HG03521 (cell line): Measurements from ENCODE around the gene UFD1.

ENCODE experiments used
- ATAC-seq: cut with Tn5 transposase; IDR thresholded peaks from one replicate; pipeline ENCODE4 v1.9.1; 2021; ENCODE audit warnings: mild to moderate bottlenecking, moderate library complexity; ENCODE audit not compliant: unreplicated experiment

The UFD1 gene

GRCh38 chr22:19516378-19517170, 37.6 kb upstream of the UFD1 start:
- ATAC-seq, result no peak

- no peak for ATAC-seq
Observed at GRCh38 chr22:19515654-19516377, 36.8 kb upstream of the UFD1 start.

GRCh38 chr22:19514831-19515565, 36.0 kb upstream of the UFD1 start:
- ATAC-seq, result no peak

- ATAC-seq, result no peak
Observed at GRCh38 chr22:19513823-19514222, 34.8 kb upstream of the UFD1 start.

GRCh38 chr22:19510919-19511341, 31.9 kb upstream of the UFD1 start:
- ATAC-seq, result no peak

- no peak for ATAC-seq
Observed at GRCh38 chr22:19509923-19510322, 30.9 kb upstream of the UFD1 start.

- ATAC-seq, result no peak
Observed at GRCh38 chr22:19509191-19509590, 30.2 kb upstream of the UFD1 start.

- no peak for ATAC-seq
Observed at GRCh38 chr22:19508024-19508776, 29.2 kb upstream of the UFD1 start.

- no peak for ATAC-seq
Observed at GRCh38 chr22:19507534-19507861, 28.5 kb upstream of the UFD1 start.

- ATAC-seq, result no peak
Observed at GRCh38 chr22:19506212-19506611, 27.2 kb upstream of the UFD1 start.

- ATAC-seq, result no peak
Observed at GRCh38 chr22:19505735-19506126, 26.7 kb upstream of the UFD1 start.

- ATAC-seq, result no peak
Observed at GRCh38 chr22:19504900-19505734, 26.1 kb upstream of the UFD1 start.

- no peak for ATAC-seq
Observed at GRCh38 chr22:19503869-19504268, 24.9 kb upstream of the UFD1 start.

GRCh38 chr22:19503367-19503766, 24.4 kb upstream of the UFD1 start:
- no peak for ATAC-seq

- ATAC-seq, result no peak
Observed at GRCh38 chr22:19501897-19502447, 23.0 kb upstream of the UFD1 start.

GRCh38 chr22:19499880-19500242, 20.9 kb upstream of the UFD1 start:
- ATAC-seq, result no peak

GRCh38 chr22:19499236-19499879, 20.4 kb upstream of the UFD1 start:
- no peak for ATAC-seq

GRCh38 chr22:19498866-19499190, 19.8 kb upstream of the UFD1 start:
- no peak for ATAC-seq

- no peak for ATAC-seq
Observed at GRCh38 chr22:19498154-19498865, 19.3 kb upstream of the UFD1 start.
